Measurements from ENCODE around the gene L3HYPDH.

L3HYPDH gene

DNA sequence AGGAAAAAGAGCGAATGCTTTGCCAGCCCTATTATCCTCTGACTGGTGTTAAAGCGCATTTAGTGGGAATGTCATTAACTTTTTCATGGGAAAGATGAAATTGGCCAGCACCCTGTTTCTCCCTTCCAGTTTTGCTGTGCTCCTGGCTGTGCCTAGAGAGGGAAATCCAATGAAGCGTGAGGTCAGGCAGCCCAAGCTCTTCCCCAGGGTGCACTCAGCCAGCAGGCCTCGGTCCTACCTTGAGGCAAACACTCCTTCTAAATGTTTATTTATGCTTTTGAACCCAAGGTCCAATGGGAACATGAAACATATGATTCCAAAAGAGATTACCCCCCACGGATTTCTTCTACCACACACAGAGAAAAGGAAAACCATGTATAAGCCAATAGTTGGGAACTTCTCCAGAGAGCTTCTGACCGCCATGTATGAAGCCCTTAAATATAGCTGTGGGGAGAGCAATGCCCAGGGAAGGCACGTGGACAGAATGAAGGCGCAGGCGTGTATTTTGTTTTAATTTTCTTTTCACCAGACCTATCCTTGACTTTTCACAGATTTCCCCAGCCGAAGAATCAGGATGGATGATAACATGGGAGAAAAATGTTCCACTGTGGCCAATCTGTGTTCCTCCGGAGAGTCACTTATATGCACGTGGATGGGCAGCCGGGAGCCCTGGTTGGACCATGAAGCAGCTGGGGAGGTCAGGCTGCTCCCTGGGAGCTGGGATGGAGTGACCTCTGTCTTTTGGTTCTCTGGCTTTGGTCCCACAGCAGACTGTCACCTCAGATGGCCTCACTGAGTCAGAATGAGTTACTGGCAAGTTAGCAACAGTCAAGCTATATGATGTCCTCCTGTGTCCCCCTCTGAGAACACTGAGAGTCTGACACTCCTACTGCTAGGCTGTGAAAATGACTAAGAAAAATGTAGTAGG lies 56.3 kb downstream of the L3HYPDH start:
- no peaks in the 10 kb centered on the region for H3K9me3 ChIP-seq (ENCODE audit: control insufficient read depth in 2 of 2, low read length in 2 of 2)
- peak overlapping the region; percentile 86 for H3K27ac ChIP-seq (ENCODE audit: low read length)
- H3K9ac ChIP-seq (ENCODE audit: low read length in 2 of 2) = peak overlapping the region in 1 of 2 donors; percentile 6
- H3K4me1 ChIP-seq (ENCODE audit: control insufficient read depth, insufficient read depth, low read length) = peaks cover 32% of the 10 kb centered on the region
- H3K4me3 ChIP-seq (ENCODE audit: low read length in 2 of 2) = peak overlapping the region in 1 of 2 donors; percentile 9
- H3K27me3 ChIP-seq (ENCODE audit: control insufficient read depth in 1 of 2, insufficient read depth in 2 of 2, low read length in 2 of 2) = no peaks in the 10 kb centered on the region
- no peaks in the 10 kb centered on the region for H3K36me3 ChIP-seq (ENCODE audit: control insufficient read depth in 2 of 2, insufficient read depth in 2 of 2, low read length in 2 of 2)

- Histone ChIP-seq H3K27me3 (ENCODE audit: control insufficient read depth in 1 of 2, insufficient read depth in 2 of 2, low read length in 2 of 2) (no peaks in the 10 kb centered on the region), H3K4me3 (ENCODE audit: low read length in 2 of 2) (no peak overlapping the region), H3K4me1 (ENCODE audit: control insufficient read depth, insufficient read depth, low read length) (peaks cover 34% of the 10 kb centered on the region), H3K36me3 (ENCODE audit: control insufficient read depth in 2 of 2, insufficient read depth in 2 of 2, low read length in 2 of 2) (no peaks in the 10 kb centered on the region), H3K27ac (ENCODE audit: low read length) (peak overlapping the region; percentile 11), H3K9me3 (ENCODE audit: control insufficient read depth in 2 of 2, low read length in 2 of 2) (no peaks in the 10 kb centered on the region), H3K9ac (ENCODE audit: low read length in 2 of 2) (no peak overlapping the region)
Measured at GRCh38 chr14:59425322-59425935, 58.8 kb downstream of the L3HYPDH start.

DNA sequence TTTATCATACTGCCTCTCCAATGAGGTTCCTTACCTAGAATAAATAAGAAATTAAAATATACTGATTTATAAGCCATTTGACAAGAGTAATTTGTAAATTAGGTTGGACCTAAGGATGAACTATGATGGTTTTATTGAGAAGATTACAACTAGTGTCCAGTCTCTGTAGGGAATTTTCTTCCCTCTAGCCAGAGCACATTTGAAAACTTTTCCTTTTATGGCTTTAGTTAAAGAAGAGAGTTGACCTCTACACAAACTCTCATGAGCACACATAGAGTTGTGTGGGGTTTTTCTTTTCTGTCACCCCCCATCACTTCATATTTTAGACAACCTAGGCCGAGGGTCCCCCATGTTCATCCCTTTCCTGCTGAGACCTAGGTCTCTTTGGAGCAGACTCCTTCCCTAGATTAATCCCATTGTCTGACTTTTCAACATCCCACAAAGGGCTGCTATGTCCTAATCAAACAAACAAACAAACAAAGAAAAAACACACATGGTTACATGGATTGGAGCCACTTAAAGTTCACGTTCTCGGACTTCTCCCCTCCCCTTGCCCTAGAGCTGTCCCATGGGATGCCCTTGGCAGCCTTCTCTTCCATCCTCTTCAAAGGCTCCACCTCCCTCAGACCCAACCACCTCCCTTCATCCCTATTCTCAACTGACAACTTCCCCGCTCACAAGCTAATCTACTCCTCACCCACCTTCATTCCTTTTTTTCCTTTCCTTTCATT lies 59.7 kb downstream of the L3HYPDH start:
- peak overlapping the region; percentile 11 for H3K27ac ChIP-seq (ENCODE audit: low read length)
- no peak overlapping the region for H3K4me3 ChIP-seq (ENCODE audit: low read length in 2 of 2)
- peaks cover 27% of the 10 kb centered on the region for H3K4me1 ChIP-seq (ENCODE audit: control insufficient read depth, insufficient read depth, low read length)
- H3K9me3 ChIP-seq (ENCODE audit: control insufficient read depth in 2 of 2, low read length in 2 of 2) = no peaks in the 10 kb centered on the region
- H3K9ac ChIP-seq (ENCODE audit: low read length in 2 of 2) = no peak overlapping the region
- H3K27me3 ChIP-seq (ENCODE audit: control insufficient read depth in 1 of 2, insufficient read depth in 2 of 2, low read length in 2 of 2) = no peaks in the 10 kb centered on the region
- H3K36me3 ChIP-seq (ENCODE audit: control insufficient read depth in 2 of 2, insufficient read depth in 2 of 2, low read length in 2 of 2) = no peaks in the 10 kb centered on the region

Measured in stomach smooth muscle (tissue), 2 donors.